ENCODE results near the gene IL1RN. TPM values are rescaled to one million over a fixed set of nuclear protein-coding genes. Genes with fewer than 3 reads are reported as not detected.
A peak's percentile ranks its signal among the peaks of the same experiment; 100 is the strongest.

The IL1RN gene
- total RNA-seq, 1 donor from 2014 or later = not detected

DNA sequence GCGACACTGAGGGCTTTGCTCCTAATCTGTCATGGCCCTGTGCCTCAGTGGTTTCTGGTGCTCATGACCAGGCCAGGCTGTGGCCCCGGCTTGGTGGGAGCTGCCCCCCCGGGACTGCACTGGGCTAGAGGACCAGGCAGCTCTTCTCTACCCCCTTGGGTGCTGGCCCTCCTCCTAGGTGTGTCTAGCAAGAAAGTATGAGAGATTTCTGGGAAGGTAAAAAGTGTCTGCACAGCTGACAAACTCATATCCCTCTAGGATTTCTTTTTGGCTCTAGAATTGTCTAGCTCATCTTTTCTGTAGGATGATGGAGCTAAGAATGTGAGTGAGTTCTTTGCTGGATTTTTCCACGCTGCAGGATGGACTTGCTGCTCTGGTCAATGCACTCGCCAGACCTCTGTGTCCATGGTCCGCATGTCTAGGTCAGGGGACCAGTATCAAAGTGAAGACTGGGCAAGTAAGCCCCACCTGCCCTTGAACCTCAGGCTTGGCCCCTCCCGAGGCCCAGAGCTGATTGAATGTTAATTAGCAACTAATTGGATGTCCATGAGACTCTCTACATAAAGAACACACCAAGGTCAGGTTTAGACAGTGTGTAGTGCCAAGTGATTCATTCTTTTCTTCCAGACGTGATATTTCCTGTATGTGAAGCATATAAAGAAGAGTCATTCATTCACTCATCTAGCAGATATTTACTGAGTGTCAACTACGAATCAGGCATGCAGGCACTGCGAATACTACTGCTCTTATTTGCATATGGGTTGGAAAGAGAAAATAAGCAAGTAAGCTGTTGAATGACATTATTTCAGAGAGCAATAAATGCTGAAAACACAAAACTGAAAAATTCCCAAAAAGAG is 30.7 kb downstream of the IL1RN start:
- Mint-ChIP-seq H3K27ac (ENCODE audit: unreplicated experiment) (peak overlapping the region; percentile 75), H3K9me3 (ENCODE audit: unreplicated experiment) (no peaks in the 10 kb centered on the region), H3K27me3 (ENCODE audit: low read depth, unreplicated experiment) (peaks cover 14% of the 10 kb centered on the region), H3K36me3 (ENCODE audit: low read depth, unreplicated experiment) (no peaks in the 10 kb centered on the region), H3K4me1 (ENCODE audit: low read depth, unreplicated experiment) (peaks cover 8% of the 10 kb centered on the region), H3K4me3 (ENCODE audit: unreplicated experiment) (peak overlapping the region; percentile 88)
- TF ChIP-seq, protein P1, sequence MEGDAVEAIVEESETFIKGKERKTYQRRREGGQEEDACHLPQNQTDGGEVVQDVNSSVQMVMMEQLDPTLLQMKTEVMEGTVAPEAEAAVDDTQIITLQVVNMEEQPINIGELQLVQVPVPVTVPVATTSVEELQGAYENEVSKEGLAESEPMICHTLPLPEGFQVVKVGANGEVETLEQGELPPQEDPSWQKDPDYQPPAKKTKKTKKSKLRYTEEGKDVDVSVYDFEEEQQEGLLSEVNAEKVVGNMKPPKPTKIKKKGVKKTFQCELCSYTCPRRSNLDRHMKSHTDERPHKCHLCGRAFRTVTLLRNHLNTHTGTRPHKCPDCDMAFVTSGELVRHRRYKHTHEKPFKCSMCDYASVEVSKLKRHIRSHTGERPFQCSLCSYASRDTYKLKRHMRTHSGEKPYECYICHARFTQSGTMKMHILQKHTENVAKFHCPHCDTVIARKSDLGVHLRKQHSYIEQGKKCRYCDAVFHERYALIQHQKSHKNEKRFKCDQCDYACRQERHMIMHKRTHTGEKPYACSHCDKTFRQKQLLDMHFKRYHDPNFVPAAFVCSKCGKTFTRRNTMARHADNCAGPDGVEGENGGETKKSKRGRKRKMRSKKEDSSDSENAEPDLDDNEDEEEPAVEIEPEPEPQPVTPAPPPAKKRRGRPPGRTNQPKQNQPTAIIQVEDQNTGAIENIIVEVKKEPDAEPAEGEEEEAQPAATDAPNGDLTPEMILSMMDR (IDR thresholded peaks at IDR 0.05; ENCODE audit: insufficient read depth, low read depth, low read length) = no peak
- no peak for TF ChIP-seq EZH2 (IDR thresholded peaks at IDR 0.05; ENCODE audit: insufficient read depth, low read length)
- Histone ChIP-seq H2AFZ (ENCODE audit: low read depth, low read length) (peak overlapping the region; percentile 92), H3K4me2 (ENCODE audit: low read length) (peak overlapping the region; percentile 87), H3K27ac (ENCODE audit: low read depth, low read length) (peak overlapping the region; percentile 58), H4K20me1 (ENCODE audit: insufficient read depth, low read length) (no peaks in the 10 kb centered on the region), H3K27me3 (ENCODE audit: insufficient read depth, low read length) (no peaks in the 10 kb centered on the region), H3K9me3 (ENCODE audit: insufficient read depth, low read depth, low read length) (no peaks in the 10 kb centered on the region), H3K4me1 (ENCODE audit: insufficient read depth, low read length) (peaks cover 20% of the 10 kb centered on the region), H3K36me3 (ENCODE audit: insufficient read depth, low read length) (no peaks in the 10 kb centered on the region), H3K79me2 (ENCODE audit: insufficient read depth, low read length) (no peaks in the 10 kb centered on the region), H3K4me3 (ENCODE audit: insufficient read depth, low read depth, low read length) (peak overlapping the region; percentile 69), H3K9ac (ENCODE audit: low read length) (peak overlapping the region; percentile 82)
- DNase-seq (ENCODE audit: low read depth) (peak; percentile 67), FAIRE-seq (peak; percentile 64)

DNA sequence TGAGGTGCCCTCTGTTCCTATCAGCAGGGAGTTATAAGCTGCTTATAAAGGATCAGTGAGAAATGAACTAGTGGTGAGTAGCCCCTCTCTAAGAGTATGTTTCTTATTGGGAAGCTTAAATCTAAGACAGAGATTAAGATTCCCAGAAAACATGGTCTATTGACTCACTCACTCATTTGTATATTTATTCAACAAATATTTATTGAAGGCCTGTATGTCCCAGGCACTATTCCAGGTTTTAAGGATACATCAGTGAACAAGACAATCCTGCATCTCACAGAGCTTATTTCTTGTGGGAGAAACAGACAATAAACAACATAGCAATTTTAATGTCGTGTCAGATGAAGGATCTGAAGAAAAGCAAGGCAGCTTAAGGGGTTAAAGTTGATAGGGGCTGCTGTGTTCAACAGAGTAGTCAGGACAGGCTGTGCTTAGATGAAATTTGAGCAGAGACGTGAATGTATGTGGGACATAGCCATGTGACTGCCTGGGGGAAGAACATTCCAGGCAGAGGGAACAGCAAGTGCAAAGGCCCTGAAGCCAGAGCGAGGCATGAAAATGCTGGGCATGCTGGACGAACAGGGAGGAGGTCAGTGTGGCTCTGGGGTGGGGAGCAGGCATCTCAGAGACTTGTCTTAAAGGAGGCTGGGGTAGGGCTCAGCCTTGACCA is 31.6 kb downstream of the IL1RN start:
- no peaks in the 10 kb centered on the region for H3K9me3 Mint-ChIP-seq (ENCODE audit: unreplicated experiment)
- DNase-seq (ENCODE audit: low read depth) (no peak), FAIRE-seq (no peak)
- Histone ChIP-seq H3K27me3 (ENCODE audit: insufficient read depth, low read length) (no peaks in the 10 kb centered on the region), H3K9ac (ENCODE audit: low read length) (peak overlapping the region; percentile 59), H4K20me1 (ENCODE audit: insufficient read depth, low read length) (no peaks in the 10 kb centered on the region), H2AFZ (ENCODE audit: low read depth, low read length) (no peak overlapping the region), H3K36me3 (ENCODE audit: insufficient read depth, low read length) (no peaks in the 10 kb centered on the region), H3K79me2 (ENCODE audit: insufficient read depth, low read length) (no peaks in the 10 kb centered on the region), H3K4me1 (ENCODE audit: insufficient read depth, low read length) (peaks cover 20% of the 10 kb centered on the region), H3K27ac (ENCODE audit: low read depth, low read length) (peak overlapping the region; percentile 58), H3K4me3 (ENCODE audit: insufficient read depth, low read depth, low read length) (peak overlapping the region; percentile 30), H3K9me3 (ENCODE audit: insufficient read depth, low read depth, low read length) (no peaks in the 10 kb centered on the region), H3K4me2 (ENCODE audit: low read length) (peak overlapping the region; percentile 87)
- TF ChIP-seq, protein P1 (IDR thresholded peaks at IDR 0.05; ENCODE audit: insufficient read depth, low read depth, low read length) = no peak
- TF ChIP-seq EZH2 (IDR thresholded peaks at IDR 0.05; ENCODE audit: insufficient read depth, low read length) = no peak
- no peaks in the 10 kb centered on the region for H3K36me3 Mint-ChIP-seq (ENCODE audit: low read depth, unreplicated experiment)
- H3K27ac Mint-ChIP-seq (ENCODE audit: unreplicated experiment) = no peak overlapping the region
- H3K4me3 Mint-ChIP-seq (ENCODE audit: unreplicated experiment) = no peak overlapping the region
- H3K27me3 Mint-ChIP-seq (ENCODE audit: low read depth, unreplicated experiment) = peaks cover 14% of the 10 kb centered on the region
- peaks cover 8% of the 10 kb centered on the region for H3K4me1 Mint-ChIP-seq (ENCODE audit: low read depth, unreplicated experiment)
